T-helper 9 cell (primary cell): ENCODE data around the gene PDXK.
A peak's percentile ranks its signal among the peaks of the same experiment; 100 is the strongest.
"Not testable (repeated sequence)": the region's sequence is repeated elsewhere in the genome, so short reads cannot be mapped to it uniquely, and the experiment has no call there.

Experiments
- DNase-seq: peaks from one replicate; pipeline ENCODE4 v3.0.0-alpha.2; 2020
- total RNA-seq, 2 donors: gene quantifications; one replicate each; lab custom pipeline; 2026; lab: John Stamatoyannopoulos, UW

PDXK gene
- total RNA-seq = 89.0 to 104 reads per million in 2 donors

DNA sequence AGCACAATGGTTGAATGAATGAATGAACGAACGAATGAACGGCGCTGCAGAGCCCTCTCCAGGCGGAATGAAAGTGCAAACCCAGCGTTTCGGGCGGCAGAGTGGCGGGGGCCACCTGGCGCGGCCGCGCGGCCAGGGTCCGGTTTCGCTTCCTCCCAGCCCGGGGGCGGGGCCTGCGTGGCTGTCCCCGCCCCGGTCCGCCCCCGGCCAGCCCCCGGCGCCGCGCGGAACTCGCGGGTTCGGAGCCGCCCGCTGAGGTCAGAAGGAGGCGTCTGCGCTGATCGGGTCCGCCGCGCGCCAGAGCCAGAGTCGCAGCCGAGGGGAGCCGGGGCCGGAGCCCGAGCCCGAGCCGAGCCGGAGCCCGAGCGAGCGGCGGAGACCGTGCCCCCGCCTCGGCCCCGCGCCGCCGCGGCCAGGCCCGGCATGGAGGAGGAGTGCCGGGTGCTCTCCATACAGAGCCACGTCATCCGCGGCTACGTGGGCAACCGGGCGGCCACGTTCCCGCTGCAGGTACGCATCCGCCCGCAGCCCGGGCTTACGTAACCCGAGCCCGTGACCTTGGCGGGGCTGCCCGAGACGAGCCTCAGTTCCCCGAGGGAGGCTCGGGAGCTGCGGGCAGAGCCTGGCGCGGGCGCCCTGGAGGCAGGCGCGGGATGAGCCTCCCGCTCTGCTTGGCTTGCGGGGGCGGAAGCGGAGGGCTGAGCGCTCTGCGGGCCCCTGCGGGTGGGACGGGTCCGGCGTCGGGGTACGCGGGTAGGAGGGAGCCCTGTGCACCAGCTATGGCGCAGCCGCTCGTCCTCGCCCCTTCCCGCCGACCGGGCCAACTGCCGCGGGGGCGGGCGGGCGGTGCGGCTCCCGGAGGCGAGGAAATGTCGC lies at the start of gene PDXK:
Gene PDXK, plus strand, starts transcription at position 258 of the 876 bp plus-strand sequence. Its CDS starts 166 bp downstream, at position 424.
- peak; percentile 68 for DNase-seq

DNA sequence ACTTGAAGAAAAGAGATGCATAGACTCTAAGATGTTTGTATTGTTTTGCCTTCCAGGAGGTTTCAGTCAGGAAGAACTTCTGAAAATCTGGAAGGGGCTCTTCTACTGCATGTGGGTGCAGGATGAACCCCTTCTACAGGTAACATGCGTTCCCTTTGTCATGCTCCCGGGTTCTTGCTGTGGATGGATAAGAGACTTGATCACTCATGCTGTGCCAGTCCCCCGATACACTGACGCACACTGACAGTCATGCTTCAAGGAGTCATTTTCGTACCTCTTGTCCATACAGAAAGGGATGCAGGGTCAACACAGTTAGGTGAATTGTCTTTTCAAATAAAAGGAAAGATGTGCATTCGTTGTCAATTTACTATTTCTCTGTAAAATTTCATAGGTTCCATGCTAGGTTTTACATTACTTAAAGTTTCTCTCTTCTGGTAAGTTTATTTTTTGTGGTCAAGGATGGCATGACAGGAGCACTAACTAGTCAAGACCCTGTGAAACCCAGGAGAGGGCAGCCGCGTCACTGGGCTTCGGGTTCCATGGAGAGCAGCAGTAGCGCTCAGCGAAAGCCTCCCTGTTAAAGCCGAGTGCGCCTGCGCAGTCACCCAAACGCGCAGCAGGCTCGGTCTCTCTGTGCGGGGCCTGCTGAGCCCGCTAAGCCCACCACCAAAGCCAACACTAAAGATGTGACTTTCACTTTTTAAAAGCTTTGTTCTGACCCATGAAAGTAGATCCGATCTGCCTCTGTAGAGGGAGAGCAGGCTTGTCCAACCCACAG lies 48.9 kb upstream of the PDXK start:
- DNase-seq = no peak

DNA sequence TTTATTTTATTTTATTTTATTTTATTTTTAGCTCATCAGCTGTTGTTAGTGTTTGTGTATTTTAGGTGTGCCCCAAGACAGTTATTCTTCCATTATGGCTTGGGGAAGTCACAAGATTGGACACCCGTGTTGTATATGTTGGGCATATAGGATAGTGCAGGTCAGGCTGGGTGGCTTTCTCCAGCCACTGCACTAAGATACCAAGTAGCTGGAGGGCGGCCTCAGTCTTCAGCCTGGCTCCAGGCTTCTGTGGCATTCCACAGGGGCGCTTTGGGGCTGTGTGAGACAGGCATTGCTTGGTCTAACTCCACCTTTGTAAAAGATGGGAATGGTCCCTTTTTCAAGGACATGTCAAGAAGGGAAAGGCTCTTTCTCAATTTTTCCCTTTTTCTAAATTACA lies 43.1 kb upstream of the PDXK start:
- DNase-seq = no peak

DNA sequence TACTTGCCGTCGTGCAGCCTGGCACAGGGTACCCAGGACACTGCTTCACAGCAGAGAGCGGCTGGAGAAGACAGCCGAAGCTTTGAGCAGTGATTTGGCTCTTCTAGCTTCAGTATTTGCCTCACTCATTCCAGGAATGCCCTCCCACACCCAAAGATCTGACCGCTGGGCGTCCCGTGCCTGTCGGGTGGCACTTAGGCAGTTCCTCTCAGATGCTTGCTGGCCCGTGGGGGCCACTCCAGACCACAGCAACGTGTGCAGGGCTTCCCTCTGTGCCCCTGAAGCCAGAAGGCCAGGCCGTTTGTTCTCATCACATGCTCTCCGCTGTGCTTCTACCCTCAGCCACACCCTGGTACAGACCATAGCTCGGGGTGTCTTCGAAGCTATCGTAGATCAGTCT lies 42.5 kb upstream of the PDXK start:
- DNase-seq = no peak

DNA sequence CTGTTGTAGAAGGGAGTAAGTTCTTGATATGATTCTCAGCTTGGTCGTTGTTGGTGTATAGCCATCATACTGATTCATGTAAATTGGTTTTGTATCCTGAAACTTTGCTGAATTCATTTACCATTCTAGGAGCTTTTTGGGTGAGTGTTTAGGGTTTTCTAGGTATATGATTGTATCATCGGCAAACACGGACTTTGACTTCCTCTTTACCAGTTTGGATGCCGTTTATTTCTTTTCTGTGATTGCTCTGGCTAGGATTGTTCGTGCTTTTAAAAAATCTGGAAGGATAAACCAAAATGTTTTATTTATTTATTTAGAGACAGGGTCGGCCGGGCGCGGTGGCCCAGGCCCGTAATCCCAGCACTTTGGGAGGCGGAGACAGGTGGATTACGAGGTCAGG lies 39.0 kb upstream of the PDXK start:
- DNase-seq = no peak

DNA sequence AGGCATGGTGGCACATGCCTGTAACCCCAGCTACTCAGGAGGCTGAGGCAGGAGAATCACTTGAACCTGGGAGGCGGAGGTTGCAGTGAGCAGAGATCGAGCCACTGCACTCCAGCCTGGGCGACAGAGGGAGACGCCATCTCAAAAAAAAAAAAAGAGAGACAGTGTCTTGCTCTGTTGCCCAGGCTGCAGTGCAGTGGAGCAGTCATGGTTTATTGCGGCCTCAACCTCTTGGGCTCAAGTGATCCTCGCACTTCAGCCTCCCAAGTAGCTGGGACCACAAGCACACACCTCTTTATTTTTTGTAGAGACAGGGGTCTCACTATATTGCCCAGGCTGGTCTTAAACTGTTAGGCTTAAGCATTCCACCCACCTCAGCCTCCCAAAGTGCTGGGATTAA lies 38.5 kb upstream of the PDXK start:
- DNase-seq = not testable (repeated sequence)

DNA sequence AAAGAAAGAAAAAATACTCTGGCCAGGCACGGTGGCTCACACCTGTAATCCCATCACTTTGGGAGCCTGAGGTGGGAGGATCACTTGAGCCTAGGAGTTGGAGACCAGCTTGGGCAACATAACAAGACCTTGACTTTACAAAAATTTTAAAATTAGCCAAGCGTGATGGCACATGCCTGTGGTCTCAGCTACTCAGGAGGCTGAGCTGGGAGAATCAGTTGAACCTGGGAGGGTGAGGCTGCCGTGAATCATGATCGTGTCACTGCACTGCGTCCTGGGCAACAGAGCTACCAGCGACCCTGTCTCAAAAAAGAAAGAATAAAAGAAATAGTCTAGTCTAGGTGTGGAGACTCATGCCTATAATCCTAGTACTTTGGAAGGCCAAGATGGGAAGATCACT lies 37.3 kb upstream of the PDXK start:
- DNase-seq = no peak

DNA sequence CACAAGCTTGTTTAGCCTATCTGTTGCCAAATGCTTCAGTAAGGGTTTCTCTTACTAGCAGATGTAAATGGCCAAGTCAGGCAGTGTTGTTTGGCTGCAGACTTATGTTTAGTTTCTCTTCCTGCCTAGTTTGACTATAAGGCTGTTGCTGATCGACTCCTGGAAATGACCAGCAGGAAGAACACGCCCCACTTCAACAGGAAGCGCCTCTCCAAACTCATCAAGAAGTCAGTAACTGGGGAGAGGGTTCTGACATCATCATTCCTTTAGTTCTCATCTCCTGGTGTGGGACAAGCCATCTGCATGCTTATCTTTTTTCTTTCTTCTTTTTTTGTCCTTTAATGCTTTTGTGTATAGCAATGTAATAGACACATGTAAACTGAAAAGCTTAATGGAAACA lies 34.5 kb upstream of the PDXK start:
- no peak for DNase-seq

DNA sequence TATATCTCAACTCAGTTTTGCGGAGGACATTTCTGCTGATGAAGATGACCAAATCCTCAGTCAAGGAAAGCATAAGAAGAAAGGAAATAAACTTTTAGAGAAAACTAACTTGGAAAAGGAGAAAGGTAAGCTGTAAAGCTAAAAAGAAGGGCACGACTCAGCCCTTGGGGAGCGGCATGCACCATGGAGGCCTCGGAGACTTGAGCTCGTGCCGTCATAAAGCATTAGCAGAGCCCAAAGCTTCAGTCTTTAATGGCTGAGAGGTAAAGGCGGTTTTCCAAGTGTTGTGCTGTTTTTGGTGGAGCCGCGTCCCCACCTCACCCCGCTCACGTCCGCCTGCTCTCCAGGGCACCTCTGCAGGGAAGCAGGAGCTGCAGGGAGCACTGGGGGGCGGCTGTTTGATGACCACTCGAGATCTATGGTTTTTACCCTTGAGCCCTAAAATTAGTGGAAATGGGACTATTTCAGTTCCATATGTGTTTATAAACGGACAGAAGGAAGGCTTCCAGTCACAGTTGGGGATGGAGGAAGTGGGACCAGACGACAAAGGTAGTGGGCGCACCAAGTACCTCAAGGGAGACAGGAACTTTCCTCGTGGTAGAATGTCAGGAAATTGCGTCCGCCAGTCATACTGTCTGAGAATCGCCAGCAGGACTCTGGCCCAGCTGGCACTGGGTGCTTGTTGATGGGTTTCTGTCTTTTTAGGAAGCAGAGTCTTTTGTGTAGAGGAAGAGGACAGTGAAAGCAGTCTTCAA lies 31.9 kb upstream of the PDXK start:
- no peak for DNase-seq

DNA sequence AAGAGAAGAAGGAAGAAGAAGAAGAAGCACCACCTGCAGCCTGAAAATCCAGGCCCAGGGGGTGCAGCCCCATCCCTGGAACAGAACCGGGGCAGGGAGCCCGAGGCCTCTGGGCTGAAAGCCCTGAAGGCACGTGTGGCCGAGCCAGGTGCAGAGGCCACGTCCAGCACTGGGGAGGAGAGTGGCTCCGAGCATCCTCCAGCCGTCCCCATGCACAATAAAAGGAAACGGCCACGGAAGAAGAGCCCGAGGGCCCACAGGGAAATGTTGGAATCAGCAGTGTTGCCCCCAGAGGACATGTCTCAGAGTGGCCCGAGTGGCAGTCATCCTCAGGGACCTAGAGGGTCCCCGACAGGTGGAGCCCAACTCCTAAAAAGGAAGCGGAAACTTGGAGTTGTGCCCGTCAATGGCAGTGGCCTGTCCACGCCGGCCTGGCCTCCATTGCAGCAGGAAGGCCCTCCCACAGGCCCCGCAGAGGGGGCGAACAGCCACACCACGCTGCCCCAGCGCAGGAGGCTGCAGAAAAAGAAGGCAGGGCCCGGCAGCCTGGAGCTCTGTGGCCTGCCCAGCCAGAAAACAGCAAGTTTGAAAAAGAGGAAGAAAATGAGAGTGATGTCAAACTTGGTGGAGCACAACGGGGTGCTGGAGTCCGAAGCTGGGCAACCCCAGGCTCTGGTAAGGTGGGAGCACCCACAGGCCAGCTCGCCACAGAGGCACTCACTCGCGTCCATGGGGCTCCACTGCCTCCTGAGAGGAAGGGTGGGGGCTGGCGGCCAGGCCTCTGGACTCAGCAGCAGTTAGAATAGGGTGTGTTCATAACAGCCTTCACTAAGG lies 31.1 kb upstream of the PDXK start:
- DNase-seq = no peak

DNA sequence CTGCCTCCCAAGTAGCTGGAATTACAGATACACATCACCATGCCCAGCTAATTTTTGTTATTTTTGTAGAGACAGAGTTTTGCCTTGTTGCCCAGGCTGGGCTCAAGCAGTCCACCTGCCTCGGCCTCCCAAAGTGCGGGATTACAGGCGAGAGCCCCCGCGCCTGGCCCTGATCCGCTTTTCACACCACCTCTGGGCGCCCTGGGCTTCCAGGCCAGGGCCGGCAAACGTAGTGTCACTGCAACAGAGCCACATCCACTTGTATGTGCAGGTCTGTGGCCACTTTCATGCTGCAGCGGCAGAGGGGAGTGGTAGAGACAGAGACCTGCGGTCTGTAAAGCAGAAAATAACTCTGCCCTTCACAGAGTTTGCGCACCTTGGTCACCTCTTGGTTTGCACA lies 30.0 kb upstream of the PDXK start:
- no peak for DNase-seq

DNA sequence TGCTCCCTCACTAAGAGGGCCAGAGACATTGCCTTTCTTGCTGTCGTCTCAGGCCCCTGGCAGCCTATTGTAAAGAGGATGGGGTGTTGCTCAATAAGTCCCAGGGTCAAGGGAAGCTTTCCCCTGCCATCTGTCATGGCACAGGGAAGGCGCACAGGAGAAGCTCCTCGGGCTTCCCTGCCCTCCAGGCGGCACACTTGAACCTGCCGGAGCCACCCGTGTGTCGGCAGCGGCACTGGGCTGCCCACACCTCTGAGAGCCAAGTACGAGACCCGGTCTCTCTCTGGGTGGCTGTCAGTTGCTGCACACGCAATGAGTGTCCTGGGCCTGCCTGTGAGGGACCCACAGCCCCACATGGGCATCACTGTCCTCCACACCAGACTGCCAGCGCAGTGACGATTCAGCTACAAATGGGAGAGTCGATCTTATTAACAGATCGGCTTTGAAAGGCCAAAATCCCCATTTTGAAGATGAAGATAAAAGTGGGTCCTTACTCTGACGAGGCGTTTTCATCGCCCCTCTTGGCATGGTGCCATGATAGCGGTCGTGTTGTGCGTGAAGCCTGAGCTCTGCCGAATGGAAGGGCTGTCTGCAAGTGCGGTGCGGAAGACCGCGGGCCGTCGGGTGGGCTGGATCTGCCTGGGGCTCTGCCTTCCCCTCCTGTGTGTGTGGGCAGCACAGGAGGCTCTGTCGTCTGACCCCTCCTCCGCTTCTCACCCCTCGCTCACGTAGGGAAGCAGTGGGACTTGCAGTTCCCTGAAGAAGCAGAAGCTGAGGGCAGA lies 29.2 kb upstream of the PDXK start:
- no peak for DNase-seq

DNA sequence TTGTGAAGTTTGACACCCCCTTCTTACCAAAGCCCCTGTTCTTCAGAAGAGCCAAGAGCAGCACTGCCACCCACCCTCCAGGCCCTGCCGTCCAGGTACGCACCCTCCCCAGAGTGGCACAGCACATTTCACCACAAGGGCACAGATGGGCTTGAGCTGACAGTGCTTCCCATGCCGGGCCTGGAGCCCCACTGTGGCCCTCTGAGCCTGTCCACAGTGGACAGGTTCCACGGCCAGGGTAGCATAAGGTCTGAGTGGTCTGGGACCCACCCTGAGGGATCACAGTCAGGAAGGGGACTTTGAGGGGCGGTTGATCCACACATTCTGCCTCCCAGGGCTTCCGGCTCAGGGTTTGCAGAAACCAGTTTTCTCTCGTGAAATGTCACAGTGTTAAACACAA lies 28.6 kb upstream of the PDXK start:
- no peak for DNase-seq

DNA sequence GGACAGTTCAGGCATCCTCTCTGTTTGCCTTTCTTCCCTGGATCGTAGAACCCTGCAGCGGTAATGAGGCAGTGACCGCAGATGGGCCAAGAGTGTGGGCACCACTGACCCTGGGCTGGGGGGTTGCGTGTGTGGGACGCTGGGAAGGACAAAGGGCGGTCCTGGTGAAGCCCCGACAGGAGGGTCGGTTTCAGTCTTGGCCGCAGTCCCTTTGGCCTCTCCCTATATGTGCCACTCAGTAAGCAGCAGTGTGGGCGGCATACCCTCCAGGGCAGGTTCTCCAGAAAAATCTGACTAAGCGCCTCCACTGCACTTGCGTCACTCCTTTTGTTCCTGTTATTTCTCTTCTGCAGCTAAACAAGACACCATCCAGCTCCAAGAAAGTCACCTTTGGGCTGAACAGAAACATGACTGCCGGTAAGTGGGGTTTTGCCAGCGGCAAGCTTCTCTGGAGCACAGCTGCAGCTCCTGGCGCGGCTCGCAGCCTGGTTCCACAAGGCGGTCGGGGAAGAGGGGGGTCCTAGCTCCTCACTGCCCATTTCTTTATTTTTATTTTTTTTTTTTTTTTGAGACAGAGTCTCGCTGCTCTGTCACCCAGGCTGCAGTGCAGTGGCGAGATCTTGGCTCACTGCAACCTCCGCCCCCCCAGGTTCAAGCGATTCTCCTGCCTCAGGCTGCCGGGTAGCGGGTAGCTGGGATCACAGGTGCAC lies 27.7 kb upstream of the PDXK start:
- DNase-seq = no peak

DNA sequence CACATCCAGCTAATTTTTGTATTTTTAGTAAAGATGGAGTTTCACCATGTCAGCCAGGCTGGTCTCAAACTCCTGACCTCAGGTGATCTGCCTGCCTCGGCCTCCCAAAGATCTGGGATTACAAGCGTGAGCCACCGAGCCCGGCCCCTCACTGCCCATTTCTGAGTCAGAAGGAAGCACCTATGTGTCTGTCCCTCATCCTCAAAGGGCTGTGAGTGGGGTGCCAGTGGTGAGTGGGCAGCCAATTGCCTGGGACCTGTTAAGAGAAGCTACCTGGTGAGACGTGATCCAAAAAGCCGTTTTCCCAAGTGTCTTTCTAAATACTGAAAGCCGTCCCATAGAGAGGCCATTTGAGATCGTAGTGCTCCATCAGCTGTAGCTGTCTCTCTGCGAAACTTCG lies 27.1 kb upstream of the PDXK start:
- no peak for DNase-seq

DNA sequence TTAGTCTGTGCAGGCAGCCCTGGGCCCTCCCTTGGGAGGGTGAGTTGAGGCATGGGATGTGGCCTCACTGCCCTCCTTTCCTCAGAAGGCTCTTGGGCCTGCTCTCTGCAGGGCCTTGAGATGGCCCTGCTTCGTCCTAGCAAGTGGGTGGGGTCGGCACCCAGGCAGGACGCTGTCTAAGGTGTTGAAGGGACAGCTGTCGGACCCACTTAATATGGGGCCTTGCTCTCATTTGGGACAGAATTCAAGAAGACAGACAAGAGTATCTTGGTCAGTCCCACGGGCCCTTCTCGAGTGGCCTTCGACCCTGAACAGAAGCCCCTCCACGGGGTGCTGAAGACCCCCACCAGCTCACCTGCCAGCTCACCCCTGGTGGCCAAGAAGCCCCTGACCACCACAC lies 26.0 kb upstream of the PDXK start:
- no peak for DNase-seq

DNA sequence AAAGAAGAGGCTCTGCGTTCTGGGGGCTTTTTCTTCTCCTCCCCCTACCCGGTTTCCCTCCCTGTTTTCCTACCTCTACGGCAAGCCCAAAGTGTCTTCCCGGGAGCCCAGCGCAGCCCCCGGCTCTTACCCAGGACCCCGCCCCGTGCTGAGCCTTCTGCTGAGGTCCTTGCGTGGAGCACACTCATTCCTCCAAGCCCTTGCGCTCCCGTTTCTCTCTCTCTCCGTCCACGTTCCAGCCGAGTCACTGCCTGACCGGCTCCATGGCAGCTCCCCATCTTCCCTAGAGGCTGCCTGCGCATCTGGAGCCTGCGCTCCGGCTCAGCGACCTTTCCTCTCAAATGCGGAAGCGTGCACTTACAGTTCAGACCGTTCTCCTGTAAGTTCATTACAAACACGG lies 24.9 kb upstream of the PDXK start:
- DNase-seq = no peak

DNA sequence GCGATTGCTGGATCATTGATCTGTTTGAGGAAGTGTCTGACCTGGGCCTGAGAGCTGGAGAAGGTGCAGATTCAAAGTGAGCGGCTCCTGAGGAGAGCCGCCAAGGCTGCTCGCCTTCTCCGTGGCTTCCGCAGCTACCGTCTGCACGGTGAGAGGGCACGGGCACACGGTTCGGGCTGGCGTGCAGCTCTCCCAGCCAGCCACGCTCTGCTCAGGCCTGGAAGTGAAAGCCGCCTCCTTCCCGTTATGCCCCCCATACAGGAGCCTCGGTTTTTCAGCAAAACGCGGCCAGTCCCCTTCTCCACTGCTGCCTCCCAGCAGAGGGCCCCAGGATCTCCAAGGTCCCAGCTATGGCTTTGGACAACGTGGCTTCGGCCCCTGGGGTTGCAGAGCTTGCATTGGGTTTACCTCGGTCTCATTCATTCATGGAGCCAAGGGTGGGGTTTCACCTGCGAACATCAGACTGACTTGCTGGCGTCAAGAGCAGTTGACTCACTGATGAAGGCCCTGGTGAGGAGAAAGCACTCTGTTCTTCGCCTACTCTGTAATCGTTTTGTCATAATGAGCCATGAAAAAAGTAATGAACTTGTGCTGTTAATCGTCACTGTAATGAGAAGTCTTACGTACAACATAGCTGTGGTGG lies 24.4 kb upstream of the PDXK start:
- no peak for DNase-seq

DNA sequence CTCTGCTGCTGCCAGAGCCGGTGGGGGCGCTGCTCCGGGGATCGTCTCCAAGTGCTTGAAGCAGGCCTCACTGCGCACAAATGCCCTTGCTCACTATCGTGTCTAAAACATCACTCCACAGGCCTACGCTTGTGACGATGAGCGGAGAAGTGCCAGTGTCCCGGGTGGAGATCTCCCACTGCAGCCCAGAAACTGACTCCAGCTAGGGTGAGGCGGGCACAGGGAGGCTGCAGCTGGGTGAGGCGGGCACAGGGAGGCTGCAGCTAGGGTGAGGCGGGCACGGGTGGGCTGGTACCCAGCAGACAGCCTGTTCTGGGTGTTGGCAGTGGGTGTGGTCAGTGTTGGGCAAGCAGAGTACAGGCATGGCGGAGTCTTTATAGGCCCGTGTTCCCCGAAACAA lies 22.7 kb upstream of the PDXK start:
- no peak for DNase-seq
